GM21786 (cell line): ENCODE results near the gene ATP13A3.

Experiments used
- ATAC-seq: cut with Tn5 transposase; IDR thresholded peaks from one replicate; pipeline ENCODE4 v1.9.1; 2021; ENCODE audit not compliant: unreplicated experiment

ATP13A3 gene

GRCh38 chr3:194374935-194375334, 111.9 kb downstream of the ATP13A3 start:
- ATAC-seq: no peak

- ATAC-seq: no peak
Observed at GRCh38 chr3:194373899-194374298, 112.9 kb downstream of the ATP13A3 start.

- ATAC-seq: no peak
Observed at GRCh38 chr3:194373028-194373427, 113.8 kb downstream of the ATP13A3 start.

- ATAC-seq: no peak
Observed at GRCh38 chr3:194370753-194371152, 116.0 kb downstream of the ATP13A3 start.

- no peak for ATAC-seq
Observed at GRCh38 chr3:194369522-194370279, 117.1 kb downstream of the ATP13A3 start, which contains the start of gene LRRC15. TSS of gene LRRC15 (minus strand) at chr3:194369743. CDS start at chr3:194361043, 8,700 bp downstream.

GRCh38 chr3:194368918-194369317, 117.9 kb downstream of the ATP13A3 start:
- ATAC-seq: no peak

- ATAC-seq: no peak
Observed at GRCh38 chr3:194367992-194368841, 118.6 kb downstream of the ATP13A3 start.

- ATAC-seq: no peak
Observed at GRCh38 chr3:194365978-194366490, 120.8 kb downstream of the ATP13A3 start.

- ATAC-seq: no peak
Observed at GRCh38 chr3:194365526-194365925, 121.3 kb downstream of the ATP13A3 start.

GRCh38 chr3:194364652-194365434, 122.0 kb downstream of the ATP13A3 start:
- ATAC-seq: no peak

- ATAC-seq: no peak
Observed at GRCh38 chr3:194364314-194364651, 122.5 kb downstream of the ATP13A3 start.

- ATAC-seq: no peak
Observed at GRCh38 chr3:194360568-194360967, 126.2 kb downstream of the ATP13A3 start.

- ATAC-seq: no peak
Observed at GRCh38 chr3:194357681-194358080, 129.1 kb downstream of the ATP13A3 start.

- ATAC-seq: no peak
Observed at GRCh38 chr3:194355379-194355778, 131.4 kb downstream of the ATP13A3 start.

GRCh38 chr3:194354315-194354714, 132.5 kb downstream of the ATP13A3 start:
- ATAC-seq: no peak
